Activated CD4-positive, alpha-beta T cell treated with anti-CD3 and anti-CD28 coated beads for 4 hours (primary cell): ENCODE data around the gene FAM199X.

Experiments used
- DNase-seq, 2 donors: peaks; one replicate each; pipeline ENCODE4 v3.0.0-alpha.2; 2020

The FAM199X gene

DNA sequence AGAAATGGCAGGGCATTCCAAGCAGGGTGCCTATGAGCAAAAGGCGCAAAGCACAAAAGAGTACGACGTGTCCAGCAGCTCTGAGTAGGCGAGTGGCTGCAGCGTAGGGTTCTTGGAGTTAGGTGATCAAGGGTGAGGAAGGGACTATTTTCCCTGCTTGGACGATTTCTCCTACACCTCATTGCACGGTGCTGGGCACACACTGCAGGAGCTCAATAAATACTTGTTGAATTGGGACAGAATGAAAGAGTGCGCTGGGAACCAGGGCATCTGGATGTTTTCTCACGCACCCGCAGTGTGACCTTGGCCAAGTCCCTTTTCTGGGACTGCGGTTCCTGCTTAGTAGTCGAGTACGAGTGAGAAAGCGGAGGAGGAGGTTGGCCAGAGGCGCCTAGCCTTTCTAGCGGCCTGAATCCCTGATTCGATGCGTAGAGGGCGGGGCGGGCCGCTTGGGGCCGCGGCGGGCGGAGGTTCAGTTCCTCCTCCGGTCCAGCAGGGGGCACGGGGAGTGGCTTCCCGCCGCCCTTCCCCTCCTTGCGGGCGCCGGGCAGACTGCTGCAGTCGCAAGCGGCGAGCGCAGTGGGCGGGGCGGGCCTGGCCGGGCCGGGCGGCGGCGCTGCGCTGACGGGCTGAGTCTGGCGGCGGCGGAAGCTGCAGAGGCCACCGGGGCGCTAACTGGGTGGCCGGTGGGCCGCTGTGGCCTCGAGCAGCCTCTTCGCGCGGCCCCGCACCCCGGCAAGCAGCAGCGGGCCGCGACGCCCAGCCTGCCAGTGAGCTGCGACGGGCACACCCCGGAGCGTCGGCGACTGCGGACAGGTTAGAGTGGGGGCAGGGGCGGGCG is at the start of gene FAM199X:
FAM199X (plus strand) TSS at position 560 of the 841 bp plus-strand sequence. CDS start 333 bp downstream, outside the sequence.
- peak; percentile 73 to 77 for DNase-seq

DNA sequence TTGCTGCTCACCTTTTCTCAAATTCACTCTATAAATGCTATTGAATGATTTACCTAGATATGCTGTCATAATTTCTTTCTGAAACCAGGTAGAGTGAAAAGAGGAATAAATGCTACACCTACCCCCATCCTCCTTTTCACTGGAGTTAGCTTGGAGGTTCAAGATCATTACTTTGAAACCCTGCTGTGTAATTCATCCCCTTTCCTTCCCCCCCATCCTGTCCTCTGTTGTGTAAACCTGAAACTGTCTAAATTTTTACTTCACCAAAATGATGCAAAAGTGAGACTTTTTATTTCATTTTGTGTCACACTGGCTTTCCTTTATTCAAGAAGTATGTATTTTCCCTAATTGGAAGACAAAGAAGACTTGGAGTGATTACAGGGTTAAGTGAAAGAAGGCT is 48.5 kb upstream of the FAM199X start:
- no peak for DNase-seq

DNA sequence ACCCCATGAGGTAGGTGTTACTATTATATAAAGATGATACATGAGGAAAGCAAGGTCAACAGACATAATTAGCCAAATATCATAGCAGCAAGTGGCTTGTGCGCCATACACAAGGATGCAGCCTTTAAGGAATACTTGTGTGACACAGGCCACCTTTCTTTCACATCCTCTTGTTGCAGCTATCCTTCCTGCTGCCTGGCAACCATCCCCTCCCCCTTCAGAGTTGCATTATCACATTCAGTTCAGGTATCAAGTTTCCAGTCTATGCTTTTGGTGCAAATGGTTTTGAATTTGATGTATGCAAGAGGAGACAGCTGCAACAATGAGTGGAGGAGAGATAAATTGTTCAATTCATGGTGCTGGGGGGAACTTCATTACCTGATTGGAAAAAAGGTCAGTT is 47.5 kb upstream of the FAM199X start:
- DNase-seq: no peak

DNA sequence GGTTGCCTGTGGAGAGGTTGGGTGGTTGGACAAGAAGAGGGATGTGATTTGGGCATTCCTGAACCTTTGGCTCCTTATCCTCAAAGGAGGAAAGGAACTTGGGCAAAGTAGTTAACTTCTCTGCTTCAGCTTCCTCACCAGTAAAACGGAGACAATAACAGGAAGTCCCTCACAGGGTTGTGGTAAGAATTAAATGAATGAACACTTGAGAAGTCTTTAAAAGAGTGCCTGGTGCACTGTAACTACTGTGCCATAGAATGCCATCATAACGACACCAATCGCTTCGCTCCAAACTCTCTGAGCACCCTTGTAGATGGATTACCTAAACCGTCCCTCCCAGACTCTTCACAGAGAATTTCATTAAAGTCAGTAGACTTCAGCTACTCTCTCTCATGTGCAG is 43.4 kb upstream of the FAM199X start:
- no peak for DNase-seq

DNA sequence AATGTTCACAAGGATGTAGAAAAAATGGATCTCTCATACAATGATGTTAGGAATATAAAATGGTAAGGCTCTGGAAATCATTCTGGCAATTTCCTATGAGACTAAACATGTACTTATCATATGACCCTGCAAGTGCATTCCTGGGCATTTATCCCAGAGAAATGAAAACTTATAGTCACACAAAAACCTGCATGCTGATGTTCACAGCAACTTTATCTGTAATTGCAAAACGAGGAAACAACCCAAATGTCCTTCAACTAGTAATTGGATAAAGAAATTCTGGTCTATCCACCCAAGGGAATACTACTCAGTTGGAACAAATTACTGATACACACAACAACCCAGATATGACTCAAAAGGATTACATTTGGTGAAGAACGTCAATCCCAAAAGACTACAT is 39.4 kb upstream of the FAM199X start:
- DNase-seq: no peak

DNA sequence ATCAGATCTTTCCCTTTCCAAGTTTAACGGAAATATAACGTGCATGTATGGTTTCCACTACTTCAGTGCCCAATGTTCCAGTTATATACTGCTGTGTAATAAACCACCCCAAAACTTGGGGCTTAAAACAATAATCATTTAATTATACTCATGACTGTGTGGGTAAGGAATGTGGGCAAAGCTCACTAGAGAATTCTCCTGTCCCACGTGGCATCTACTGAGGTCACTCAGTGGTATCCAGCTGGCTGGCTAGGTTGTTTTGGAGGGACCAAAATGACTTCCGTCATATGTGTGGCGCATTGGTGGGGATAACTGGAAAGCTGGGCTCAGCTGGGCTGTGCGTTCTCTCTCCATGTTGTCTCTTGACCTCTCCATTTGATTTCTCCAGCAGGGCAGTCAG is 35.4 kb upstream of the FAM199X start:
- DNase-seq: no peak

DNA sequence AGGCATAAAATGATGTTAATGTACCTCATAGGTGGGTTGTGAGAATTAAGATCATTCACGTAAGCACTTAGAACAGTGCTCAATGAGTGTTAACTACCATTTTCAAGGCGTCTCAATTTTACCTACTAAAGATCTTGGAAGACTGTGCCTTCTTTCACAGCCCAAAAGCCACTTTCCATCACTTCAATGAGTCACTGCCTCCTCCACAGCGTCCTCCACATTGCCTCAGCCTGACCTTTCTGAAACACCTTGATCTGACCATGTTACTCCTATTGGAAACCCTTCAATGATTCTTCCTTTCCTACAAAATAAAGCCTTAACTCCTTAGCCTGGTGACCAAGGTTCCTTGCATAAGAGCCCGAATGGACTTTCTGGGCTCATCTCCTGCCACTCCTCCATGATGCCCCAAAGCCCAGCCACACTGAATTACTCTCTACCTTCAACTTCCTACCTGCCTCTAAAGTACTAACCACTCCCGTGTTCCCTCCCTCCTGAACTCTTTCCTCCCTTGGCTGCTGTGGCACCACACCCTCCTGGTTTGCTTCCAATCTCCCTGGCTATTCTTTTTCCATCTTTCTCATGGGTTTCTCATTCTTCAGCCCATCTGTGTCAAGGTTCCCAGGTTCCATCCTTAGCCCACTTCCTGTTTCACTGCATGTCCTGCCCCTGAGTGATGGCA is 31.5 kb upstream of the FAM199X start:
- no peak for DNase-seq

DNA sequence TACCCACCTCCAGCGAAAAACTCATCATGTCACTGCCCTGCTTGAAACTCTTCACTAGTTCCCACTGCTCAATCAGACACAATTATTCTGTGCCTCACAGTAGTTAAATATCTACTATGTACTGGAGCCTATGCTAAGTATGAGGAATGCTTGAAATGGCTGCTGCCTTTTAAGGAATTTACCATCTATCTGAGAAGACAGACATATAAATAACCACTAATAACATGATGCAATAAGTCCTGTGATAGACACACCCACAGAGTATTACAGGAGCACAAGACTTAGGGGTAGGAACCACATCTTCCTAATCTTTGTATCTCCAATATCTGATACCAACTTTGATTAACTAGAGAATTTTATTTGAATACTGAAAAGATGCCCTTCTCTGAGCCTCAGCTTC is 30.6 kb upstream of the FAM199X start:
- no peak for DNase-seq

DNA sequence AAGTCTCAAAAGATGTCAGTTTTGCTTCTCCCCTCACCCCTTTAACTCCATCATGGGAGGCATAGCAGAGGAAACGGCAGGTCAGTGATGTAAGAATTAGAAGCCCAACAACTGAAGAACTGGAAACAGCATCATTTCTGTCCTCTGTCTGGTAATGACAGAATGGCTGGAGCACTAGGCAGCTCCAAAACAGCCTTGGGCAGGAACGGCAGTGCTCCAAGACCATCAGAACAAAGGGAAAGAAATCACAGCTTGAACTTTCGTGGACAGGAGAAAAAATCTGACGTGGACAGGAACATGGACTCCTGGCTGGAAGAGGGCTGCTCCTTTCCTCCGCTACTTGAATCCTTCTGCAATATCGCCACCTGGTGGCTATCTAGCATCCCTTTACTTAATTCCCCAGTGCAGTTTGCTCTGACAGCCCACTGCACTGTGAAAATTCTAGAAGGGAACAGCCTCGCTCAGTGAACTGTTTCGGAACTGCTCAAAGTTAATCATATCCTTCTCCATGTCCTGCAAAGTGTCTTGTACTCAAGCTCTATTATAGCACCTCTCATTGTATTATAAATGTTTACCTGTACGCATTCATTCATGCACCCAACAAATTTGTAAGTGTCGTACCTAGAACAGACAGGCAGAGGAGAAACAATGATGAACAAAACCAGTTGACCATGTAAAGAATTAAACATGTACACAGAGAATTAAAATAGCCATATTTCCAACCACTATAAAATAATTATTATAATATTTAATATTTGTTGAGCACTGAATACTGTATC is 29.8 kb upstream of the FAM199X start:
- peak; percentile 34 to 56 for DNase-seq

DNA sequence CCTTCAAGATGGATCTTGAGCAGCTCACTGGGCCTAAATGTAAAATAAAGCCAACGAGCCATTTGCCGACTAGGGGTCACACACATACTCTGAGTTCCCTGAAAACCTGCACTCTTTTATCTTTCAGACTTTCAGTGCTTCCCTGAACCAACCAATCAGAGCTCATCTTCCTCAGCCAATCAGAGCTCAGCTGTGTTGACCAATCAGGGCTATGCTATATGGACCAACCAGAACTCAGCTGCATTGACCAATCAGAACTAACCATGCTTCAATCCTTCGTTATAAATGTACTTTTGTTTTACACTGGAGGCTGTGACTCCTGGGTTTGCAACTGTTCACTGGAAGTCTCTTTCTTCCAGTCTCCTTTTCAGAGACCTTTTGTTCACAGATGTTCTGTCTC is 28.8 kb upstream of the FAM199X start:
- no peak for DNase-seq

DNA sequence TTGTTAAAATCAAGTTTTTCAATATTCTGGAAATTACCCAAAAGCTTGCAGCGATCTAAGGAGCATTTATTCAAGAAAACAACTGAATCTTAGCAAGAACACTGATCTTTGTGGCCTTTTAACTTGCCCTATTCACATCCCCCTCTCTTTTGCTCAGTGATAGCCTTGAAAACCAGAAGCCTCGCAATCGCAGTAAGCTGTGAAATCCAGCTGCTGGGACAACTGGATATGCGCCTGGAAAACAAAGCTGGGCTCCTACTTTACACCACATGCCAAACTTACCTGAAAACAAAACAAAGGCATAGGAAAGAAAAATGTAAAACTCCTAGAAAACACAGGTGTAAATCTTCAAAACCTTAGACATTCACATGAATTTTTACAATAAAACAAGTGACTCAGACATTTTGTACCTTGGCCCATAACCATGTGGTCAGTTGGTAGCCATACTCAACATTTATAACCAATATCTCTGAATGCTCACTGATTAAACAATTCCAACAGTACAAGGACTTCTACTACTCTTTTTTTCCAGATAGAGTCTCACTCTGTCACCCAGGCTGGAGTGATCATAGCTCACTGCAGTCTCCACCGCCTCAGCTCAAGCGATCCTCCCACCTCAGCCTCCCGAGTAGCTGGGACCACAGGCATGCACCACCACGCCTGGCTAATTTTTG is 25.0 kb upstream of the FAM199X start:
- no peak for DNase-seq

DNA sequence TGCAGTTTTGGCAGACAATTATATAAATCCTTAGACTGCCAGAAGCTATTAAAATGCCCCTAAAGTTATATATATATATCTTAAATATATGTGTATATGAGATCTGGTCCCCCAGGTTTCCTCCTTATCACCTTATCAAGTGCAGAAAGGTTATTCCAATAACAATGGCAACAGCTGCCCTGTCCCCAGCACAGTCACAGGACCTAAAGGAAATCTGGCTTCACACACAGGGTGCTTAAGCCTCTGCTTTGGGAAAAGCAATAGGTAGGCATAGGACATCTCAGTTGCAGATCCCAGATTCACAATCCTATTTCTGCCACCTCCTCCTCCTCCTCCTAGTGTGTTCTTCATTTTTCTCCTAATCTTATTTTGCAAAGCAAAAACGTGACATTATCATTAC is 15.2 kb upstream of the FAM199X start:
- DNase-seq: no peak

DNA sequence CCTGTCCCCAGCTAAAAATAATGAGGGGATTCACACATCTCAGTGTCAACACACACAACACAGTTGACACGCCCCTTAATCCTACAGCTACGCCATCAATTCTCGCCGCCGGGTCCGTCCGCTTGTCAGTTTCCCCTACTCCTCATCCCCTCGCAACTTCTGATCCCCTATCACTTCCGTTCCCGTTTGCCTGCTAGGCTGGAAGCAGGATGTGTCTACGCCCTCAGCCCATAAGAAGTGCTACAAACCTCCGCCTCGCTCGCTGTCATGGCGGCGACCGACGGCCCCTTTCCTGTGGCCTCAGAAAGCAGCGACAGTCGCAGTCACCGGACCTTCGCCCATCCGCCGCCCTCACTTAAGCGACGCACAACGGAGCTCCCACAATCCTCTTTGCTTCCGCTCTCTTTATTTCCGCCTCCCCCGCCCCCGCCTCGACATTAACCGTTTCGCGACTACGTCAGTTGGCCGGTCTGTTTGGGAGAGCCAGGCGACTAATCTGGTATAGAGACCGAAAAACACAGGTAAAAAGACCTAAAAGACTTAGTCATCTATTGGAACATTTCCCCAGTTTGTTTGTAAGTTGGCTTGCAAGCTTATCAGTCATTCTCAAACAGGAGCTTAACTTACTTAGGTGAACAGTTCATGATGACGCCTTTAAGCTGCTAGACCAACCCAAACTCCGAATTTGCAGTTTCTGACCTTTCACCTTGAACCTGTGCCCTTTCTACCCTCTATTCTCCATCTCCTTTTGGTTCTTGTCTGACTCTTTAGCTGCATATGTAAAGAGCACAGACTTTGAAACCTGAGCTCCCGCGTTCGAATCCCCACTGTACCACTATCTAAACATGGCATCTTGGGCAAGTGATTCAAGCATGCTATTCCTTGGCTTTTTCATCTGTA is 9.4 kb upstream of the FAM199X start, which contains the start of gene SLC25A53:
SLC25A53 (minus strand) TSS at position 380 of the 900 bp plus-strand sequence. CDS start 51,752 bp downstream, outside the sequence.
- peak; percentile 62 to 70 for DNase-seq

DNA sequence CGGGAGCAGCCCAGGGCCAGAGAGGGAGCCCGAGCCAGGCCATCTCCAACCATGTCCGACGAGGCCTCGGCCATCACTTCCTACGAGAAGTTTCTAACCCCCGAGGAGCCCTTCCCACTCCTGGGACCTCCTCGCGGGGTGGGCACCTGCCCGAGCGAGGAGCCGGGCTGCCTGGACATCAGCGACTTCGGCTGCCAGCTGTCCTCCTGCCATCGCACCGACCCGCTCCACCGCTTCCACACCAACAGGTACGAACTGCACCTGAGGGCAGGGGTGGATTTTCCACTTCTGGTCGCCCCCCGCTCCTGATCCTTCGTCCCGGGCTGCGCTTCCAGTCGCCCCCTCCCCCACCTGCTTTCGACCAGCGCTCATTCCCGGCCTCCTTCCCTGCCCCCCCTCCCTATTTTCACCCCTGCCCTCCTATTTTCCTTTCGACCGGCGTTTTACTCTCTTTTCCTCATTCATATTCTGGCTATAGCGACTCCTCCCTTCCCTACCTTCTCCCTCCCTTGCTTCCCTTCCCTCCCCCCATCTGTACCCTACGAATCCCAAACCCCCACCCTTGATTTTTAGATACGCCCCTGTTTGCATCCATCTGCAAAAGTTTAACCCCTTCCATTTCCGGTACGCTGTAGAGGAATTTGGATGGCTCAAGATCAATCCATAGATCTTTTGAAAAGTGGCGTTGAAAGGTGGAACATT is 633 bp downstream of the FAM199X start:
- DNase-seq: no peak

DNA sequence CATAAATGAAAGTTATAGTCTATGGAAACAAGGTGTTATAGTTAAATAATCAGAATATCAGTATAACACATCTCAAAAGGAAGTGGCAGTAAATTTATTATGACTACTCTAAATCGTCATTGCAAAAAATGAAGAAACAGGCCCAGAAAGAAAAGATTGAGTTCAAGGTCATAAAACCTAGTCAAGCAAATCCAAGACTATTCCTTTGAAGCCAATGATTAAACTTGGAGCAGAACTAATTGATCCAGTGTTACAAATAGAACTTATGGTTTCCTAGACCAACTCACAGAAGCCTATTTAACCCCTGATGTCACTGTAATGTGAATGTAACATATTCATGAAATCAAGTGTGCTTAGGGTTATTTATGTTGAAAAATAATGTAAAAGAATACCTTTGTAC is 1.9 kb downstream of the FAM199X start:
- DNase-seq: no peak

DNA sequence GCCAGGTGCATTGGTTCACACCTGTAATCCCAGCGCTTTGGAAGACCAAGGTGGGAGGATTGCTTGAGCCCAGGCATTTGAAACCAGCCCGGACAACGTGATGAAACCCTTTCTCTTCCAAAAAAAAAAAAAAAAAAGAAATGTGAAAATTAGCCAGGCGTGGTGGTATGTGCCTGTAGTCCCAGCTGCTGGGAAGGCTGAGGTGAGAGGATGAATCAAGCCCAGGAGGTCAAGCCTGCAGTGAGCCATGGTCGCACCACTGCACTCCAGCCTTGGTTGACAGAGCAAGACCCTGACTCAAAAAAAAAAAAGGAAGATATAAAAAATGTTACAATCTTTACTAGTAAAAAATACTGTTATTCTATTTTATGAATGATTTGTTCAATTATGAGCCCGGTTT is 5.9 kb downstream of the FAM199X start:
- no peak for DNase-seq

DNA sequence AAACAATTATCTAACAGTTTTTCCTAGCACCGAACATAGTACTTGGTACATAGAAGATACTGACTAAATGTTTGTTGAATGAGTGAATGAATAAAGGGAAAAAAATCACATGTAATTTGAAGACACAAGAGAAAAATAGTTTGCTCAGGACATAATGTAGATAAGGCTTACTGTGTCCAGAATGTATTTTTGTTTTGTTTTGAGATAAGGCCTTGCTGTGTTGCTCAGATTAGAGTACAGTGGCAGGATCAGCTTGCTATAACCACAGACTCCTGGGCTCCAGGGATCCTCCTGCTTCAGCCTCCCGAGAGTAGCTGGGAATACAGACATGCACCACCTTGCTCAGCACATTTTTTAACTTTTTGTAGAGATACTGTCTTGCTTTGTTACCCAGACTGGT is 6.5 kb downstream of the FAM199X start:
- no peak for DNase-seq

DNA sequence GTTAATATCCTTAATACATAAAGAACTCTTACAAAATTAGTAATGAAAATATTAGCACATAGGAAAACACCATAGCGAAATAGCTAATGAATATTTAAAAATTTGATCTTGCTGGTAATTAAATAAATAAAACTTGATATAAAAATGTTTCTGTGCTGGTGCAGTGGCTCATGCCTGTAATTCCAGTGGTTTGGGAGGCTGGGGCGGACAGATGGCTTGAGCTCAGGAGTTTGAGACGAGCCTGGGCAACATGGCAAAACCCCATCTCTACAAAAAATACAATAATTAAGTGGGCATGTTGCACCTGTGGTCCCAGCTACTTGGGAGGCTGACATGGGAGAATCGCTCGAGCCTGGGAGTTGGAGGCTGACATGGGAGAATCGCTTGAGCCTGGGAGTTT is 7.6 kb downstream of the FAM199X start:
- no peak for DNase-seq

DNA sequence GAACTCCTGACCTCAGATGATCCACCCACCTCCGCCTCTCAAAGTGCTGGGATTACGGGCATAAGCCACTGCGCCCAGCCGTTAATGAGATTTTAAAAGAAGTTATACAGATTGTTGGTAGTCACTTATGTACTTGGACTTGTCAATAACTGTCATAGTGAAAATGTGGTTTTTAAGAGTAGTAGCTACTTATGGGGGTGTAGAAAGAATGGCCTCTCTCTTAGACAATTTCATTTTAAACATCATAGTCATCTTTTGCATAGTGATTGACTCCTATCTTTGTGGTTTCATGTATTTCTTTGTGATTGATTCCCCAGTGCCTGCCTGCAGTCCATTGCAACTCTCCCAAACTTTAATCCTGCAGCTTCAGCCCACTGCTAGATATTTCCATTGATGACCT is 17.4 kb downstream of the FAM199X start:
- DNase-seq: no peak

DNA sequence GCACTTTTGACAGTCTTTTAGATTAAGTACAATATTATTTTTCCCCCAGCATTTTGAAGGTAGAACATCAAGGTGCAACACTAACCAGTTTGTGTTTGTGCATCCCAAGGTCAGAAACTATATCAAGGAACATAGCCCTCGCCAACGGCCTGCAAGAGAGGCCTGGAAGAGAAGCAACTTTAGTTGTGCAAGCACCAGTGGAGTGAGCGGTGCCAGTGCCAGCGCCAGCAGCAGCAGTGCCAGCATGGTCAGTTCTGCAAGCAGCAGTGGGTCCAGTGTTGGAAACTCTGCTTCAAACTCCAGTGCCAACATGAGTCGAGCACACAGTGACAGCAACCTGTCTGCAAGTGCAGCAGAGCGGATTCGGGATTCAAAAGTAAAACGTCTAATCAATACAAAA is 21.7 kb downstream of the FAM199X start:
- DNase-seq: no peak

DNA sequence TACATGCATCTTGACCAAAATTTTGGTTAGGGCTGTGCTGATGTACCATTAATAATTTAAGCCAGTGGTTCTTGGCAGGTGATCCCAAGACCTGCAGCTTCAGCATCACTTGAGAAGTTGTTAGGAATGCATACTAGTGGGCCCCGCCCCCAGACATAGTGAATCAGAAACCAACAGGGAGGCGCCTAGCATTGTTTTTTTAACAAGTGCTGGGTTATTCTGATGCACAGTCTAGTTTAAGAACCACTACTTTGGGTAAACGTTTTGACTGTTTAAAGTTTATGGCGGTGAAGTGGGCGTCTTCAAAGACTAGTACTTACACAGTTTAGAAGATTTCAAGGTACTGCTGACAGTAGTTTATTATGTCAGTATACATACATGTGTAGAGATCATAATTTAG is 23.6 kb downstream of the FAM199X start:
- no peak for DNase-seq
